Neural progenitor cell (in vitro differentiated cells): Measurements from ENCODE around the gene ARR3. TPM values are rescaled to one million over a fixed set of nuclear protein-coding genes. Genes with fewer than 3 reads are reported as not detected.

Experiments
- DNase-seq: peaks from one replicate; pipeline ENCODE4 v3.0.0-alpha.2; 2016; ENCODE audit warnings: low spot score
- H2AFZ ChIP-seq: fragments of 200-600 bp; sonication (generic); replicated peaks from 2 replicates; pipeline ENCODE4 v1.6.1; 2016; ENCODE audit warnings: antibody characterized with exemption
- H3F3A ChIP-seq: fragments of 200-600 bp; sonication (generic); 2 replicates; pipeline ENCODE4 v1.6.1; 2016; ENCODE audit warnings: antibody characterized with exemption, low read depth
- H3K27ac ChIP-seq: fragments of 200-600 bp; sonication (generic); 2 replicates; pipeline ENCODE4 v1.5.1; 2016; ENCODE audit warnings: mild to moderate bottlenecking
- H3K27me3 ChIP-seq: fragments of 200-600 bp; sonication (generic); 2 replicates; pipeline ENCODE4 v1.6.1; 2016; ENCODE audit warnings: mild to moderate bottlenecking, moderate library complexity
- H3K36me3 ChIP-seq: fragments of 200-600 bp; sonication (generic); 2 replicates; pipeline ENCODE4 v1.5.1; 2016
- H3K4me1 ChIP-seq: fragments of 200-600 bp; sonication (generic); 2 replicates; pipeline ENCODE4 v1.6.1; 2016; ENCODE audit warnings: mixed run types
- H3K4me2 ChIP-seq: fragments of 200-600 bp; sonication (generic); 2 replicates; pipeline ENCODE4 v1.6.1; 2016
- H3K4me3 ChIP-seq: fragments of 200-600 bp; sonication (generic); 2 replicates; pipeline ENCODE4 v1.5.1; 2016
- H3K79me2 ChIP-seq: fragments of 200-600 bp; sonication (generic); 2 replicates; pipeline ENCODE4 v1.6.1; 2016; ENCODE audit warnings: low read depth
- H3K9ac ChIP-seq: fragments of 200-600 bp; sonication (generic); 2 replicates; pipeline ENCODE4 v1.6.1; 2016
- H3K9me3 ChIP-seq: fragments of 200-600 bp; sonication (generic); 2 replicates; pipeline ENCODE4 v1.5.1; 2016; ENCODE audit warnings: low read depth
- H4K20me1 ChIP-seq: fragments of 200-600 bp; sonication (generic); 2 replicates; pipeline ENCODE4 v1.6.1; 2016; ENCODE audit warnings: low read depth
- H3K27ac Mint-ChIP-seq: 3 replicates; pipeline ENCODE4 v1.8.0; 2021; ENCODE audit warnings: mixed read lengths
- H3K27me3 Mint-ChIP-seq: 2 replicates; pipeline ENCODE4 v1.8.0; 2022; ENCODE audit warnings: low read depth, mild to moderate bottlenecking, inconsistent platforms, moderate library complexity, mixed read lengths; ENCODE audit not compliant: insufficient read depth
- H3K36me3 Mint-ChIP-seq: 3 replicates; pipeline ENCODE4 v1.8.0; 2021; ENCODE audit warnings: mixed read lengths
- H3K4me1 Mint-ChIP-seq: 3 replicates; pipeline ENCODE4 v1.8.0; 2021; ENCODE audit warnings: mixed read lengths
- H3K4me3 Mint-ChIP-seq: 3 replicates; pipeline ENCODE4 v1.8.0; 2021; ENCODE audit warnings: mild to moderate bottlenecking, moderate library complexity, mixed read lengths
- H3K9me3 Mint-ChIP-seq: 3 replicates; pipeline ENCODE4 v1.8.0; 2020; ENCODE audit warnings: mixed read lengths
- CTCF ChIP-seq: fragments of 200-600 bp; sonication (generic); IDR thresholded peaks from 2 replicates; pipeline ENCODE4 v1.5.1; 2017; ENCODE audit warnings: antibody characterized with exemption, mild to moderate bottlenecking
- EZH2 ChIP-seq: fragments of 200-600 bp; sonication (generic); IDR thresholded peaks from 2 replicates; pipeline ENCODE4 v1.6.1; 2017; ENCODE audit warnings: antibody characterized with exemption, mild to moderate bottlenecking, moderate library complexity
- EZH2phosphoT487 ChIP-seq: fragments of 200-600 bp; sonication (generic); IDR thresholded peaks from 2 replicates; pipeline ENCODE4 v1.6.1; 2017; ENCODE audit warnings: antibody characterized with exemption
- total RNA-seq: library from RNA; depleted of rRNA; stranded (reverse); fragments of >200 nt; gene quantifications from 2 replicates; pipeline ENCODE4 v1.2.3, GENCODE V29; 2015; ENCODE audit warnings: low replicate concordance

ARR3 gene
- total RNA-seq, 1 donor from 2014 or later, result not detected

GRCh38 chrX:70247252-70247651, 20.9 kb upstream of the ARR3 start:
- no peaks in the 10 kb centered on the region for H3F3A ChIP-seq
- H3K9me3 ChIP-seq, result peaks cover 7% of the 10 kb centered on the region
- H3K4me3 ChIP-seq, result no peak overlapping the region
- no peaks in the 10 kb centered on the region for H3K27me3 Mint-ChIP-seq
- H3K4me3 Mint-ChIP-seq, result no peak overlapping the region
- no peak overlapping the region for H2AFZ ChIP-seq
- H3K27ac ChIP-seq, result no peak overlapping the region
- H3K4me1 ChIP-seq, result no peaks in the 10 kb centered on the region
- H3K9ac ChIP-seq, result no peak overlapping the region
- H3K9me3 Mint-ChIP-seq, result no peaks in the 10 kb centered on the region
- no peaks in the 10 kb centered on the region for H3K36me3 Mint-ChIP-seq
- no peaks in the 10 kb centered on the region for H3K27me3 ChIP-seq
- H3K4me1 Mint-ChIP-seq, result no peaks in the 10 kb centered on the region
- H3K27ac Mint-ChIP-seq, result no peak overlapping the region
- no peaks in the 10 kb centered on the region for H3K36me3 ChIP-seq
- TF ChIP-seq EZH2phosphoT487, result no peak
- no peak for TF ChIP-seq CTCF
- no peak for TF ChIP-seq EZH2
- H3K79me2 ChIP-seq, result no peaks in the 10 kb centered on the region
- H3K4me2 ChIP-seq, result no peak overlapping the region
- no peak for DNase-seq
- no peaks in the 10 kb centered on the region for H4K20me1 ChIP-seq

- Histone ChIP-seq H4K20me1 (no peaks in the 10 kb centered on the region), H3K79me2 (no peaks in the 10 kb centered on the region), H3K9ac (no peak overlapping the region), H3K4me1 (no peaks in the 10 kb centered on the region), H2AFZ (no peak overlapping the region), H3K4me2 (no peak overlapping the region), H3K27ac (no peak overlapping the region), H3K4me3 (no peak overlapping the region), H3K9me3 (peaks cover 14% of the 10 kb centered on the region), H3K27me3 (no peaks in the 10 kb centered on the region), H3F3A (no peaks in the 10 kb centered on the region), H3K36me3 (no peaks in the 10 kb centered on the region)
- Mint-ChIP-seq H3K4me1 (no peaks in the 10 kb centered on the region), H3K36me3 (no peaks in the 10 kb centered on the region), H3K27me3 (no peaks in the 10 kb centered on the region), H3K4me3 (no peak overlapping the region), H3K27ac (no peak overlapping the region), H3K9me3 (no peaks in the 10 kb centered on the region)
- DNase-seq, result no peak
- TF ChIP-seq EZH2phosphoT487 (no peak), CTCF (no peak), EZH2 (no peak)
These were observed 15.6 kb upstream of the ARR3 start for GRCh38 chrX:70252491-70252890.

- TF ChIP-seq EZH2 (no peak), CTCF (no peak), EZH2phosphoT487 (no peak)
- no peaks in the 10 kb centered on the region for H3K79me2 ChIP-seq
- H3K4me3 Mint-ChIP-seq, result no peak overlapping the region
- no peaks in the 10 kb centered on the region for H4K20me1 ChIP-seq
- H3K36me3 Mint-ChIP-seq, result no peaks in the 10 kb centered on the region
- peaks cover 3% of the 10 kb centered on the region for H3K27me3 Mint-ChIP-seq
- H3K9me3 Mint-ChIP-seq, result no peaks in the 10 kb centered on the region
- H3K27ac Mint-ChIP-seq, result no peak overlapping the region
- peaks cover 14% of the 10 kb centered on the region for H3K9me3 ChIP-seq
- H3K4me2 ChIP-seq, result no peak overlapping the region
- H2AFZ ChIP-seq, result no peak overlapping the region
- no peaks in the 10 kb centered on the region for H3K4me1 Mint-ChIP-seq
- H3K4me3 ChIP-seq, result no peak overlapping the region
- DNase-seq, result no peak
- no peak overlapping the region for H3K9ac ChIP-seq
- no peaks in the 10 kb centered on the region for H3K36me3 ChIP-seq
- no peaks in the 10 kb centered on the region for H3K4me1 ChIP-seq
- H3F3A ChIP-seq, result no peaks in the 10 kb centered on the region
- H3K27ac ChIP-seq, result no peak overlapping the region
- H3K27me3 ChIP-seq, result no peaks in the 10 kb centered on the region
These were observed 14.6 kb upstream of the ARR3 start for GRCh38 chrX:70253377-70254062.
